ENCODE measurements around the gene SIRPB1. TPM values are rescaled to one million over a fixed set of nuclear protein-coding genes. Genes with fewer than 3 reads are reported as not detected.
"Not testable (repeated sequence)": the region's sequence is repeated elsewhere in the genome, so short reads cannot be mapped to it uniquely, and the experiment has no call there.

The SIRPB1 gene
- total and polyA plus RNA-seq, 10 of the 15 experiments (the other 5 are each of a cell fraction or from before 2014, with no cell fraction given), result 3.4 to 33.8 (median 14.1) TPM

- DNase-seq (ENCODE audit: low read depth, low spot score); H3K9ac ChIP-seq (ENCODE audit: control insufficient read depth, insufficient read depth, low read length); RAD21 ChIA-PET (ENCODE audit: unreplicated experiment); H3K9me3 ChIP-seq (replicated peaks; ENCODE audit: control insufficient read depth, insufficient read depth, low read length); BruUV-seq (replicated peaks); H3K79me2 ChIP-seq (ENCODE audit: control insufficient read depth, insufficient read depth, low read length); H3K27me3 ChIP-seq (replicated peaks in 1 of 2; ENCODE audit: control insufficient read depth in 2 of 2, insufficient read depth in 2 of 2, low read length in 1 of 2); CTCF ChIA-PET; H4K20me1 ChIP-seq (ENCODE audit: control insufficient read depth, insufficient read depth); H3K4me1 ChIP-seq (ENCODE audit: control insufficient read depth, insufficient read depth, low read length); POLR2A ChIA-PET; H3K36me3 ChIP-seq (ENCODE audit: control insufficient read depth in 2 of 2, insufficient read depth in 2 of 2, low read length in 1 of 2); H3K4me2 ChIP-seq (ENCODE audit: control insufficient read depth, insufficient read depth); intact Hi-C loops (cut with micrococcal nuclease; ENCODE audit: unreplicated experiment); ATAC-seq; H3K4me3 ChIP-seq; in situ Hi-C loops (cut with MboI); FAIRE-seq; H2AFZ ChIP-seq (ENCODE audit: control insufficient read depth, low read depth, low read length); H3K27ac ChIP-seq (ENCODE audit: control insufficient read depth, insufficient read depth): not testable (repeated sequence)
- WGBS (ENCODE audit: insufficient coverage, insufficient replicate concordance, low lambda C conversion rate, missing lambda C conversion rate), result 29% methylated on average over 8 of the region's 8 CpGs
- SMC1A ChIA-PET (ENCODE audit: uncharacterized antibody, unreplicated experiment), result interaction anchor here (1.0 to 1.5 kb wide), 3 partner anchors 11 to 63 kb away, joined by 3 to 5 read pairs (median 3); no protein-coding TSS in a partner anchor
Observed at GRCh38 chr20:1571583-1571982, 48.2 kb downstream of the SIRPB1 start.

Small RNAs within 50 kb of the gene (small RNA-seq; reads per million reads assigned to genes)
- gene RN7SL561P, result not detected

Other genes with a start within 250 kb of the SIRPB1 start
- 88.4 and 103 TPM in 2 replicates for gene FKBP1A, start 227.0 kb downstream of the SIRPB1 start, total RNA-seq (2014; rRNA removed)
- 121 and 129 TPM in 2 replicates for gene FKBP1A, start 227.0 kb downstream of the SIRPB1 start, total RNA-seq (2014; rRNA removed; fragmentation: Illumina TruSeq; extraction: Trizol)
- gene FKBP1A, start 227.0 kb downstream of the SIRPB1 start, total RNA-seq (2021), result 249 and 256 TPM in 2 replicates
- 412 and 519 TPM in 2 replicates for gene FKBP1A, start 227.0 kb downstream of the SIRPB1 start, polyA plus RNA-seq (2011; rRNA removed)
- 687 and 768 TPM in 2 replicates for gene FKBP1A, start 227.0 kb downstream of the SIRPB1 start, polyA plus RNA-seq (2014; fragmentation: Illumina TruSeq; extraction: Trizol)
- 100 to 1,000 TPM; 150 to 166 TPM for gene FKBP1A, start 227.0 kb downstream of the SIRPB1 start, polyA plus RNA-seq (2014; fragmentation: Nextera tagmentation; extraction: Ambion mirVana)
- gene FKBP1A, start 227.0 kb downstream of the SIRPB1 start, polyA plus RNA-seq (2014; rRNA removed), result 258 and 259 TPM in 2 replicates
- gene FKBP1A, start 227.0 kb downstream of the SIRPB1 start, polyA plus RNA-seq (2016; fragmentation: Nextera tagmentation; extraction: Ambion mirVana), result 100 to 1,000 TPM; 590 TPM
- 34.8 and 34.9 TPM in 2 replicates for gene NSFL1C, start 153.2 kb downstream of the SIRPB1 start, total RNA-seq (2014; rRNA removed)
- 19.5 and 21.5 TPM in 2 replicates for gene NSFL1C, start 153.2 kb downstream of the SIRPB1 start, total RNA-seq (2014; rRNA removed; fragmentation: Illumina TruSeq; extraction: Trizol)
- 74.4 and 75.8 TPM in 2 replicates for gene NSFL1C, start 153.2 kb downstream of the SIRPB1 start, total RNA-seq (2021)
- gene NSFL1C, start 153.2 kb downstream of the SIRPB1 start, polyA plus RNA-seq (2011; rRNA removed), result 19.9 and 31.0 TPM in 2 replicates
- gene NSFL1C, start 153.2 kb downstream of the SIRPB1 start, polyA plus RNA-seq (2014; fragmentation: Illumina TruSeq; extraction: Trizol), result 75.4 and 77.5 TPM in 2 replicates
- gene NSFL1C, start 153.2 kb downstream of the SIRPB1 start, polyA plus RNA-seq (2014; fragmentation: Nextera tagmentation; extraction: Ambion mirVana), result 10 to 100 TPM; 27.7 to 29.4 TPM
- 41.5 and 49.4 TPM in 2 replicates for gene NSFL1C, start 153.2 kb downstream of the SIRPB1 start, polyA plus RNA-seq (2014; rRNA removed)
- 100 to 1,000 TPM in 1 of 2 experiments, 10 to 100 TPM in 1; 92.2 to 100 TPM for gene NSFL1C, start 153.2 kb downstream of the SIRPB1 start, polyA plus RNA-seq (2016; fragmentation: Nextera tagmentation; extraction: Ambion mirVana)
- not detected in 2 replicates for gene SIRPB2, start 128.6 kb downstream of the SIRPB1 start, total RNA-seq (2014; rRNA removed)
- not detected in 2 replicates for gene SIRPB2, start 128.6 kb downstream of the SIRPB1 start, total RNA-seq (2014; rRNA removed; fragmentation: Illumina TruSeq; extraction: Trizol)
- gene SIRPB2, start 128.6 kb downstream of the SIRPB1 start, total RNA-seq (2021), result not detected in 2 replicates
- not detected in 2 replicates for gene SIRPB2, start 128.6 kb downstream of the SIRPB1 start, polyA plus RNA-seq (2011; rRNA removed)
- not detected in 2 replicates for gene SIRPB2, start 128.6 kb downstream of the SIRPB1 start, polyA plus RNA-seq (2014; fragmentation: Illumina TruSeq; extraction: Trizol)
- not detected for gene SIRPB2, start 128.6 kb downstream of the SIRPB1 start, polyA plus RNA-seq (2014; fragmentation: Nextera tagmentation; extraction: Ambion mirVana)
- not detected in 2 replicates for gene SIRPB2, start 128.6 kb downstream of the SIRPB1 start, polyA plus RNA-seq (2014; rRNA removed)
- gene SIRPB2, start 128.6 kb downstream of the SIRPB1 start, polyA plus RNA-seq (2016; fragmentation: Nextera tagmentation; extraction: Ambion mirVana), result not detected
- 0.54 and 1.1 TPM in 2 replicates for gene SIRPD, start 62.3 kb downstream of the SIRPB1 start, total RNA-seq (2014; rRNA removed)
- 0.46 and 1.0 TPM in 2 replicates for gene SIRPD, start 62.3 kb downstream of the SIRPB1 start, total RNA-seq (2014; rRNA removed; fragmentation: Illumina TruSeq; extraction: Trizol)
- gene SIRPD, start 62.3 kb downstream of the SIRPB1 start, total RNA-seq (2021), result 0.51 and 1.1 TPM in 2 replicates
- gene SIRPD, start 62.3 kb downstream of the SIRPB1 start, polyA plus RNA-seq (2011; rRNA removed), result 0.10 TPM in 1 of 2 replicates, not detected in the other
- gene SIRPD, start 62.3 kb downstream of the SIRPB1 start, polyA plus RNA-seq (2014; fragmentation: Illumina TruSeq; extraction: Trizol), result 0.52 and 1.6 TPM in 2 replicates
- gene SIRPD, start 62.3 kb downstream of the SIRPB1 start, polyA plus RNA-seq (2014; fragmentation: Nextera tagmentation; extraction: Ambion mirVana), result 1 to 10 TPM in 1 of 2 experiments, under 1 TPM in 1; 0.77 to 1.1 TPM
- gene SIRPD, start 62.3 kb downstream of the SIRPB1 start, polyA plus RNA-seq (2014; rRNA removed), result 0.06 and 0.18 TPM in 2 replicates
- under 1 TPM; 0.74 to 0.99 TPM for gene SIRPD, start 62.3 kb downstream of the SIRPB1 start, polyA plus RNA-seq (2016; fragmentation: Nextera tagmentation; extraction: Ambion mirVana)
- 2.6 and 4.3 TPM in 2 replicates for gene SIRPG, start 37.8 kb upstream of the SIRPB1 start, total RNA-seq (2014; rRNA removed)
- 2.7 and 3.1 TPM in 2 replicates for gene SIRPG, start 37.8 kb upstream of the SIRPB1 start, total RNA-seq (2014; rRNA removed; fragmentation: Illumina TruSeq; extraction: Trizol)
- 3.4 and 4.0 TPM in 2 replicates for gene SIRPG, start 37.8 kb upstream of the SIRPB1 start, total RNA-seq (2021)
- 0.95 and 1.1 TPM in 2 replicates for gene SIRPG, start 37.8 kb upstream of the SIRPB1 start, polyA plus RNA-seq (2011; rRNA removed)
- 7.6 and 8.3 TPM in 2 replicates for gene SIRPG, start 37.8 kb upstream of the SIRPB1 start, polyA plus RNA-seq (2014; fragmentation: Illumina TruSeq; extraction: Trizol)
- 10 to 100 TPM; 10.0 to 13.0 TPM for gene SIRPG, start 37.8 kb upstream of the SIRPB1 start, polyA plus RNA-seq (2014; fragmentation: Nextera tagmentation; extraction: Ambion mirVana)
- 6.5 and 6.9 TPM in 2 replicates for gene SIRPG, start 37.8 kb upstream of the SIRPB1 start, polyA plus RNA-seq (2014; rRNA removed)
- gene SIRPG, start 37.8 kb upstream of the SIRPB1 start, polyA plus RNA-seq (2016; fragmentation: Nextera tagmentation; extraction: Ambion mirVana), result 1 to 10 TPM; 2.9 to 4.0 TPM